Stromal cell of bone marrow (primary cell): ENCODE results near the gene DISP3.

Experiments
- DNase-seq: peaks from one replicate; pipeline ENCODE4 v3.0.0-alpha.2; 2012; ENCODE audit warnings: low read depth

Gene DISP3

GRCh38 chr1:11461531-11462137 lies 17.3 kb upstream of the DISP3 start:
- no peak for DNase-seq

- no peak for DNase-seq
Measured at GRCh38 chr1:11462224-11462923, 16.6 kb upstream of the DISP3 start.

- DNase-seq, result no peak
Measured at GRCh38 chr1:11463177-11463576, 15.8 kb upstream of the DISP3 start.

- DNase-seq, result no peak
Measured at GRCh38 chr1:11465307-11465706, 13.6 kb upstream of the DISP3 start.

GRCh38 chr1:11466416-11466815 lies 12.5 kb upstream of the DISP3 start:
- DNase-seq, result no peak

GRCh38 chr1:11468878-11469277 lies 10.1 kb upstream of the DISP3 start:
- no peak for DNase-seq

GRCh38 chr1:11470912-11471311 lies 8.0 kb upstream of the DISP3 start:
- no peak for DNase-seq

- no peak for DNase-seq
Measured at GRCh38 chr1:11471473-11471872, 7.5 kb upstream of the DISP3 start.

- no peak for DNase-seq
Measured at GRCh38 chr1:11472284-11472683, 6.7 kb upstream of the DISP3 start.

- DNase-seq, result no peak
Measured at GRCh38 chr1:11472741-11473140, 6.2 kb upstream of the DISP3 start.

- DNase-seq, result no peak
Measured at GRCh38 chr1:11473491-11474034, 5.4 kb upstream of the DISP3 start.

GRCh38 chr1:11474826-11475225 lies 4.1 kb upstream of the DISP3 start:
- DNase-seq, result no peak

GRCh38 chr1:11475748-11476147 lies 3.2 kb upstream of the DISP3 start:
- no peak for DNase-seq

GRCh38 chr1:11479375-11479979 lies 522 bp downstream of the DISP3 start:
- no peak for DNase-seq

GRCh38 chr1:11481019-11481418 lies 2.1 kb downstream of the DISP3 start:
- no peak for DNase-seq

- no peak for DNase-seq
Measured at GRCh38 chr1:11482198-11482597, 3.2 kb downstream of the DISP3 start.

GRCh38 chr1:11482701-11483479 lies 3.9 kb downstream of the DISP3 start:
- DNase-seq, result no peak

- no peak for DNase-seq
Measured at GRCh38 chr1:11483581-11484320, 4.8 kb downstream of the DISP3 start.

- no peak for DNase-seq
Measured at GRCh38 chr1:11484321-11484655, 5.3 kb downstream of the DISP3 start.

GRCh38 chr1:11485191-11485590 lies 6.2 kb downstream of the DISP3 start:
- no peak for DNase-seq

- DNase-seq, result no peak
Measured at GRCh38 chr1:11486231-11487009, 7.5 kb downstream of the DISP3 start.
